Measurements from ENCODE around the gene RENBP.

The RENBP gene

GRCh38 chrX:153911798-153912197, 32.6 kb downstream of the RENBP start:
- no peak for DNase-seq

GRCh38 chrX:153910446-153910845, 34.0 kb downstream of the RENBP start:
- DNase-seq: no peak

GRCh38 chrX:153909980-153910360, 34.5 kb downstream of the RENBP start:
- DNase-seq: no peak

- no peak for DNase-seq
Observed at GRCh38 chrX:153909024-153909979, 35.1 kb downstream of the RENBP start.

GRCh38 chrX:153908219-153908860, 36.1 kb downstream of the RENBP start:
- DNase-seq: no peak

- no peak for DNase-seq
Observed at GRCh38 chrX:153907456-153907855, 37.0 kb downstream of the RENBP start.

- no peak for DNase-seq
Observed at GRCh38 chrX:153906126-153906917, 38.1 kb downstream of the RENBP start.

- DNase-seq: no peak
Observed at GRCh38 chrX:153905481-153906095, 38.9 kb downstream of the RENBP start.

GRCh38 chrX:153903991-153904957, 40.2 kb downstream of the RENBP start, which contains the start of gene AVPR2:
TSS of gene AVPR2 (plus strand) at chrX:153904673. CDS start at chrX:153905146, 473 bp downstream.
- no peak for DNase-seq

- DNase-seq: no peak
Observed at GRCh38 chrX:153903238-153903980, 41.0 kb downstream of the RENBP start.

- DNase-seq: no peak
Observed at GRCh38 chrX:153902385-153902784, 42.1 kb downstream of the RENBP start.

- no peak for DNase-seq
Observed at GRCh38 chrX:153901753-153902140, 42.7 kb downstream of the RENBP start.

GRCh38 chrX:153900831-153901752, 43.4 kb downstream of the RENBP start:
- DNase-seq: peak in 1 of 2 experiments; percentile 24

GRCh38 chrX:153897899-153898298, 46.5 kb downstream of the RENBP start:
- no peak for DNase-seq

- DNase-seq: no peak
Observed at GRCh38 chrX:153889123-153889522, 55.3 kb downstream of the RENBP start.

GRCh38 chrX:153888344-153888743, 56.1 kb downstream of the RENBP start:
- DNase-seq: no peak

GRCh38 chrX:153887385-153887784, 57.1 kb downstream of the RENBP start:
- no peak for DNase-seq

- DNase-seq: no peak
Observed at GRCh38 chrX:153886915-153887314, 57.5 kb downstream of the RENBP start.

Data from NCI-H446 (cell line).